PFSK-1 (cell line): ENCODE results near the gene NFIA.

ENCODE experiments used
- FOXP2 ChIP-seq: optimal IDR thresholded peaks from 2 replicates; pipeline ENCODE3; 2011; ENCODE audit warnings: borderline replicate concordance, control low read depth, inconsistent platforms; ENCODE audit not compliant: insufficient read depth; ENCODE audit errors: extremely low read length, extremely low read depth
- POLR2AphosphoS5 ChIP-seq: IDR thresholded peaks from 2 replicates; pipeline ENCODE4 v1.6.1; 2012; ENCODE audit warnings: low read depth, mild to moderate bottlenecking, control low read depth, low read length, moderate library complexity
- REST ChIP-seq, 2 experiments: IDR thresholded peaks; 2 replicates each; pipeline versions ENCODE4 v1.6.1 to v1.8.0; 2011 to 2012; ENCODE audit warnings: low read depth in 2 of 2, low read length in 2 of 2, control low read depth in 1 of 2, inconsistent platforms in 1 of 2, mild to moderate bottlenecking in 1 of 2, moderate library complexity in 1 of 2; ENCODE audit not compliant: insufficient read depth in 1 of 2
- SIN3A ChIP-seq: IDR thresholded peaks from 2 replicates; pipeline ENCODE4 v1.6.1; 2012; ENCODE audit warnings: mild to moderate bottlenecking, low read length, moderate library complexity, borderline replicate concordance; ENCODE audit not compliant: insufficient read depth
- TAF1 ChIP-seq: IDR thresholded peaks from 2 replicates; pipeline ENCODE4 v1.6.1; 2012; ENCODE audit warnings: low read length, control low read depth, borderline replicate concordance; ENCODE audit not compliant: insufficient read depth

The NFIA gene

DNA sequence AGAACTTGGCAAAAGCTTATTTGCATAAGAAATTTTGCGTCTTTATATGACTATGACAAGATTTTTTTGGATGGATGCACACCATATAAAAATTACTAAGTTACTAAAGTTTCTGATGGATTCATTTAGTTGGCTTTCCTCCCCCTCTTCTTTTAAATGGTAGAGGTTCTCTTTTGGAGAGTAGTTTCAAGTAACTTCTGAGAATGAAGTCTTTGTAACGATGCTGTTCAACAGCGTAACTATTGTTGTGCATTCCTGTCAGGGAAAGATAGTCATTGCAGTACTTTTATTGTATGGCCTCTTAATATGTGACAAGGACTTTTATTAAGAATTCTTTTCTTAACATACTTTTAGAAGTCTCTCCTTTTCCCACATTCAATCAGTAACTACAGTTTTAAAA is 16.0 kb downstream of the NFIA start:
- no peak for TF ChIP-seq REST (IDR thresholded peaks at IDR 0.05; ENCODE audit: insufficient read depth in 1 of 2, low read depth in 2 of 2, low read length in 2 of 2)
- TF ChIP-seq TAF1 = no peak
- no peak for TF ChIP-seq SIN3A
- no peak for TF ChIP-seq FOXP2
- no peak for TF ChIP-seq POLR2AphosphoS5

DNA sequence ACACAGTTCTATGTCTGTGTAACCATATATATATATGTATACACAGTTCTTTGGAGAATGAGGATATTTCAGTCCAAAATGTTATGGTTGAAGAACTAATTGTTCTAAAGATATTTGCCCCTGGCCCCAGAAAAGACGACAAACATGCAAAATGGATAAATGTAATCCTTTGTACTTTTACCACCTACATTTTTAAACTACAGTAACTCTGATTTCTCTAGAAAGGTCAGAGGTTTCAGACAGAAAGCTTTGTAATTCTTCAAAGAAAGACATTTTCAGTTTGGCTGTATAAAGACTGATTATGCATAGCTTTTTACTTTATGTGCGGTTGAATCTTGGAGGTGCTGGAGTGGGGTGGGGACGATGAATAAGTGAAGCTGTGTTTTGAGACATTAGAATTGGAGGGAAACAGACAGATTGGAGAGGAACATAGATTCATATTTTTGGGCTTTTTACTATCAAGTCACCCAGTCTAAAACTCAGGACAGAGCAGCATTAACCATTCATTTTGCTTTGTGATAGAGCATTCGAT is 16.6 kb downstream of the NFIA start:
- TF ChIP-seq FOXP2 = no peak
- no peak for TF ChIP-seq POLR2AphosphoS5
- TF ChIP-seq REST (IDR thresholded peaks at IDR 0.05; ENCODE audit: insufficient read depth in 1 of 2, low read depth in 2 of 2, low read length in 2 of 2) = no peak
- TF ChIP-seq SIN3A = no peak

- TF ChIP-seq FOXP2 = no peak
- no peak for TF ChIP-seq SIN3A
- no peak for TF ChIP-seq TAF1
- TF ChIP-seq POLR2AphosphoS5 = no peak
- TF ChIP-seq REST (IDR thresholded peaks at IDR 0.05; ENCODE audit: insufficient read depth in 1 of 2, low read depth in 2 of 2, low read length in 2 of 2) = no peak
Observed at GRCh38 chr1:61100578-61100977, 18.2 kb downstream of the NFIA start.

- TF ChIP-seq REST (IDR thresholded peaks at IDR 0.05; ENCODE audit: insufficient read depth in 1 of 2, low read depth in 2 of 2, low read length in 2 of 2) = no peak
- TF ChIP-seq FOXP2 = no peak
- no peak for TF ChIP-seq POLR2AphosphoS5
- TF ChIP-seq SIN3A = no peak
- no peak for TF ChIP-seq TAF1
Observed at GRCh38 chr1:61101536-61101935, 19.2 kb downstream of the NFIA start.

- TF ChIP-seq REST (IDR thresholded peaks at IDR 0.05; ENCODE audit: insufficient read depth in 1 of 2, low read depth in 2 of 2, low read length in 2 of 2) = no peak
- no peak for TF ChIP-seq POLR2AphosphoS5
- TF ChIP-seq TAF1 = no peak
- TF ChIP-seq FOXP2 = no peak
- TF ChIP-seq SIN3A = no peak
Observed at GRCh38 chr1:61102041-61102440, 19.7 kb downstream of the NFIA start.
